A673 (cell line): ENCODE measurements around the gene IL21R. TPM values are rescaled to one million over a fixed set of nuclear protein-coding genes. Genes with fewer than 3 reads are reported as not detected.
"Not testable (repeated sequence)": the region's sequence is repeated elsewhere in the genome, so short reads cannot be mapped to it uniquely, and the experiment has no call there.

ENCODE experiments used
- BruUV-seq: library from RNA; stranded (reverse); fragments of 400-500 nt; replicated peaks from 2 replicates; lab custom pipeline; 2021; lab: Mats Ljungman, UMichigan
- CTCF ChIA-PET: fragments of 300-600 bp; sonication (Branson Sonifier 250); formaldehyde crosslinking; loops from one replicate; lab custom pipeline; 2022; ENCODE audit warnings: antibody characterized with exemption; lab: Charles Lee
- POLR2A ChIA-PET: fragments of 300-600 bp; sonication (Branson Sonifier 250); formaldehyde crosslinking; loops from one replicate; lab custom pipeline; 2022; ENCODE audit warnings: antibody characterized with exemption; ENCODE audit not compliant: low non-redundant PET; lab: Charles Lee
- DNase-seq: peaks from one replicate; pipeline ENCODE4 v3.0.0-alpha.2; 2015; ENCODE audit warnings: low spot score
- H3K27ac ChIP-seq: fragments of 200-600 bp; sonication (generic); 2 replicates; pipeline ENCODE4 v1.5.1; 2016; ENCODE audit warnings: mixed run types, low read depth, mild to moderate bottlenecking, mixed read lengths, antibody characterized with exemption, low read length; ENCODE audit not compliant: poor library complexity, severe bottlenecking
- H3K27me3 ChIP-seq: fragments of 200-600 bp; sonication (generic); replicated peaks from 2 replicates; pipeline ENCODE4 v1.6.1; 2017; ENCODE audit warnings: mixed run types, low read depth, mild to moderate bottlenecking, mixed read lengths, antibody characterized with exemption, low read length; ENCODE audit not compliant: insufficient read depth, poor library complexity
- H3K36me3 ChIP-seq: fragments of 200-600 bp; sonication (generic); 2 replicates; pipeline ENCODE4 v1.6.1; 2016; ENCODE audit warnings: mixed run types, mild to moderate bottlenecking, mixed read lengths, antibody characterized with exemption, low read length; ENCODE audit not compliant: insufficient read depth, poor library complexity, severe bottlenecking
- H3K4me1 ChIP-seq: fragments of 200-600 bp; sonication (generic); 2 replicates; pipeline ENCODE4 v1.6.1; 2017; ENCODE audit warnings: mixed run types, mild to moderate bottlenecking, mixed read lengths, antibody characterized with exemption, low read length; ENCODE audit not compliant: insufficient read depth, poor library complexity, severe bottlenecking
- H3K4me3 ChIP-seq: fragments of 200-600 bp; sonication (generic); 2 replicates; pipeline ENCODE4 v1.5.1; 2016; ENCODE audit warnings: low read depth, mixed run types, mild to moderate bottlenecking, mixed read lengths, low read length; ENCODE audit not compliant: poor library complexity, severe bottlenecking
- H3K9me3 ChIP-seq: fragments of 200-600 bp; sonication (generic); 2 replicates; pipeline ENCODE4 v1.6.1; 2016; ENCODE audit warnings: mixed run types, low read depth, mild to moderate bottlenecking, mixed read lengths, antibody characterized with exemption, low read length; ENCODE audit not compliant: poor library complexity, severe bottlenecking
- CTCF ChIP-seq: fragments of 300-800, 200-600 bp; sonication (generic); conservative IDR thresholded peaks from 2 replicates; pipeline ENCODE4 v1.5.1; 2017; ENCODE audit warnings: low read depth, mild to moderate bottlenecking, antibody characterized with exemption, low read length, moderate library complexity, mixed read lengths
- EZH2 ChIP-seq: fragments of 200-600 bp; sonication (generic); IDR thresholded peaks from 2 replicates; pipeline ENCODE4 v1.6.1; 2017; ENCODE audit warnings: borderline replicate concordance, low read depth, mild to moderate bottlenecking, mixed read lengths, antibody characterized with exemption, low read length; ENCODE audit not compliant: poor library complexity, severe bottlenecking
- intact Hi-C: fragments of 100-400 bp; cut with micrococcal nuclease; formaldehyde crosslinking; loops from one replicate; pipeline ENCODE4 v1.10.0; 2022; ENCODE audit not compliant: unreplicated experiment
- total RNA-seq: library from RNA; stranded (reverse); gene quantifications from 2 replicates; pipeline ENCODE4 v1.2.3, GENCODE V29; 2021

IL21R gene
- total RNA-seq, 1 experiment from 2014 or later: 0.19 TPM

- no peaks in the 10 kb centered on the region for H3K9me3 ChIP-seq
- DNase-seq: peak; percentile 68
- peaks cover 9% of the 10 kb centered on the region for H3K4me1 ChIP-seq
- BruUV-seq: no TSS peak
- intact Hi-C loops: loop anchor here (2.0 to 5.0 kb wide), 2 partner anchors 88 to 303 kb away; no protein-coding TSS in a partner anchor
- POLR2A ChIA-PET: interaction anchor here (0.6 kb wide), 1 partner anchor 483 kb away, joined by 3 read pairs; no protein-coding TSS in a partner anchor
- TF ChIP-seq EZH2 (no peak), CTCF (no peak)
- no peaks in the 10 kb centered on the region for H3K27me3 ChIP-seq
- no peak overlapping the region for H3K27ac ChIP-seq
- no peak overlapping the region for H3K4me3 ChIP-seq
- CTCF ChIA-PET: interaction anchor here (0.6 kb wide), 1 partner anchor 29 kb away, joined by 6 read pairs; no protein-coding TSS in a partner anchor
- peaks cover 5% of the 10 kb centered on the region for H3K36me3 ChIP-seq
These were observed 53.7 kb downstream of the IL21R start for GRCh38 chr16:27455700-27456099.

GRCh38 chr16:27457605-27457900, 55.6 kb downstream of the IL21R start:
- H3K27me3 ChIP-seq, H3K9me3 ChIP-seq, BruUV-seq, POLR2A ChIA-PET, H3K4me3 ChIP-seq, CTCF ChIA-PET, H3K4me1 ChIP-seq, DNase-seq, H3K27ac ChIP-seq: not testable (repeated sequence)
- H3K36me3 ChIP-seq: peaks cover 14% of the 10 kb centered on the region
- intact Hi-C loops: loop anchor here (1.0 to 5.0 kb wide), 3 partner anchors 90 to 305 kb away; no protein-coding TSS in a partner anchor

- Histone ChIP-seq H3K4me1 (peaks cover 9% of the 10 kb centered on the region), H3K27me3 (no peaks in the 10 kb centered on the region), H3K9me3 (no peaks in the 10 kb centered on the region), H3K4me3 (no peak overlapping the region), H3K36me3 (peaks cover 20% of the 10 kb centered on the region), H3K27ac (no peak overlapping the region)
- intact Hi-C loops: loop anchor here (5.0 kb wide), 1 partner anchor 91 kb away; no protein-coding TSS in a partner anchor
- BruUV-seq: no TSS peak
- DNase-seq: no peak
- TF ChIP-seq EZH2: no peak
- TF ChIP-seq CTCF: no peak
- ChIA-PET CTCF (no interaction called here), POLR2A (no interaction called here)
These were observed 56.3 kb downstream of the IL21R start for GRCh38 chr16:27458258-27458657.

GRCh38 chr16:27458987-27459688, 57.2 kb downstream of the IL21R start:
- Histone ChIP-seq H3K9me3 (no peaks in the 10 kb centered on the region), H3K27me3 (no peaks in the 10 kb centered on the region), H3K27ac (no peak overlapping the region), H3K4me3 (no peak overlapping the region), H3K4me1 (peaks cover 9% of the 10 kb centered on the region), H3K36me3 (peaks cover 28% of the 10 kb centered on the region)
- no peak for DNase-seq
- no peak for TF ChIP-seq EZH2
- TF ChIP-seq CTCF: no peak
- intact Hi-C loops: loop anchor here (5.0 kb wide), 1 partner anchor 92 kb away; no protein-coding TSS in a partner anchor
- POLR2A ChIA-PET: no interaction called here
- no TSS peak for BruUV-seq
- CTCF ChIA-PET: no interaction called here
